Vagina (tissue), 2 donors: ENCODE results near the gene KRT17. TPM values are rescaled to one million over a fixed set of nuclear protein-coding genes. Genes with fewer than 3 reads are reported as not detected.
"Not testable (repeated sequence)": the region's sequence is repeated elsewhere in the genome, so short reads cannot be mapped to it uniquely, and the experiment has no call there.

Source experiments
- DNase-seq, 2 donors: peaks; one replicate each; pipeline ENCODE4 v3.0.0-alpha.2; 2017; ENCODE audit errors: extremely low spot score in 2 of 2
- H3K27ac ChIP-seq: fragments of 200-600 bp; sonication (generic); one replicate; pipeline ENCODE4 v1.5.1; 2019
- H3K27me3 ChIP-seq: fragments of 200-600 bp; sonication (generic); one replicate; pipeline ENCODE4 v1.5.1; 2019
- H3K36me3 ChIP-seq, 2 donors: fragments of 200-600 bp; sonication (generic); one replicate each; pipeline ENCODE4 v1.5.1; 2017 to 2019
- H3K4me1 ChIP-seq: fragments of 200-600 bp; sonication (generic); one replicate; pipeline ENCODE4 v1.5.1; 2019
- H3K4me3 ChIP-seq, 2 donors: fragments of 200-600 bp; sonication (generic); 1 replicate in 1 of 2; 2 replicates in 1 of 2; pipeline ENCODE4 v1.5.1; 2016 to 2019
- H3K9me3 ChIP-seq: fragments of 200-600 bp; sonication (generic); one replicate; pipeline ENCODE4 v1.5.1; 2019
- CTCF ChIP-seq, 3 experiments: fragments of 450-650 bp in 2 of 3; fragments of 200-600 bp in 1 of 3; sonication (generic) in 1 of 3; IDR thresholded peaks; one replicate each; pipeline ENCODE4 v1.5.1; 2017 to 2019; ENCODE audit warnings: antibody characterized with exemption in 3 of 3, mild to moderate bottlenecking in 2 of 3, moderate library complexity in 2 of 3
- POLR2A ChIP-seq, 2 donors: fragments of 450-650 bp; IDR thresholded peaks; one replicate each; pipeline ENCODE4 v1.6.1; 2017; ENCODE audit warnings: antibody characterized with exemption in 2 of 2, mild to moderate bottlenecking in 2 of 2, moderate library complexity in 2 of 2
- POLR2AphosphoS5 ChIP-seq, 2 donors: sonication (generic); formaldehyde crosslinking; IDR thresholded peaks; one replicate each; pipeline ENCODE4 v1.9.0; 2017; ENCODE audit warnings: antibody characterized with exemption in 2 of 2, mild to moderate bottlenecking in 2 of 2, low read depth in 1 of 2; ENCODE audit not compliant: insufficient read depth in 1 of 2
- intact Hi-C: fragments of 100-400 bp; cut with DNase I; formaldehyde crosslinking; loops from one replicate; pipeline ENCODE4 v1.15.1; 2023
- total RNA-seq: library from RNA; depleted of rRNA; stranded (reverse); fragments of >200 nt; gene quantifications from one replicate; pipeline ENCODE4 v1.2.3, GENCODE V29; 2016

Gene KRT17
- total RNA-seq, 1 donor from 2014 or later = 165 TPM

- Histone ChIP-seq H3K27me3 (no peaks in the 10 kb centered on the region), H3K27ac (peak overlapping the region; percentile 87), H3K4me3 (no peak overlapping the region), H3K36me3 (no peaks in the 10 kb centered on the region), H3K9me3 (no peaks in the 10 kb centered on the region), H3K4me1 (peaks cover 48% of the 10 kb centered on the region)
- TF ChIP-seq POLR2A (IDR thresholded peaks at IDR 0.05) (no peak), CTCF (IDR thresholded peaks at IDR 0.05) (no peak), POLR2AphosphoS5 (IDR thresholded peaks at IDR 0.05; ENCODE audit: insufficient read depth in 1 of 2, low read depth in 1 of 2) (no peak)
- no peak for DNase-seq
- intact Hi-C loops = loop anchor here (5.0 kb wide), 1 partner anchor 740 kb away; no protein-coding TSS in a partner anchor
Observed at GRCh38 chr17:41647038-41647813, 22.9 kb upstream of the KRT17 start.

GRCh38 chr17:41642252-41643156 is 18.1 kb upstream of the KRT17 start:
- peaks cover 14% of the 10 kb centered on the region for H3K4me1 ChIP-seq
- H3K27me3 ChIP-seq = no peaks in the 10 kb centered on the region
- DNase-seq = no peak
- H3K9me3 ChIP-seq = no peaks in the 10 kb centered on the region
- intact Hi-C loops = no loop called here
- TF ChIP-seq CTCF (IDR thresholded peaks at IDR 0.05) (no peak), POLR2AphosphoS5 (IDR thresholded peaks at IDR 0.05; ENCODE audit: insufficient read depth in 1 of 2, low read depth in 1 of 2) (peak in 1 of 2 donors; percentile 20), POLR2A (IDR thresholded peaks at IDR 0.05) (no peak)
- no peak overlapping the region for H3K27ac ChIP-seq
- no peak overlapping the region for H3K4me3 ChIP-seq
- H3K36me3 ChIP-seq = no peaks in the 10 kb centered on the region

GRCh38 chr17:41640596-41640995 is 16.2 kb upstream of the KRT17 start:
- H3K36me3 ChIP-seq, DNase-seq, H3K4me3 ChIP-seq, H3K9me3 ChIP-seq, intact Hi-C loops, H3K27ac ChIP-seq, H3K27me3 ChIP-seq, H3K4me1 ChIP-seq: not testable (repeated sequence)

DNA sequence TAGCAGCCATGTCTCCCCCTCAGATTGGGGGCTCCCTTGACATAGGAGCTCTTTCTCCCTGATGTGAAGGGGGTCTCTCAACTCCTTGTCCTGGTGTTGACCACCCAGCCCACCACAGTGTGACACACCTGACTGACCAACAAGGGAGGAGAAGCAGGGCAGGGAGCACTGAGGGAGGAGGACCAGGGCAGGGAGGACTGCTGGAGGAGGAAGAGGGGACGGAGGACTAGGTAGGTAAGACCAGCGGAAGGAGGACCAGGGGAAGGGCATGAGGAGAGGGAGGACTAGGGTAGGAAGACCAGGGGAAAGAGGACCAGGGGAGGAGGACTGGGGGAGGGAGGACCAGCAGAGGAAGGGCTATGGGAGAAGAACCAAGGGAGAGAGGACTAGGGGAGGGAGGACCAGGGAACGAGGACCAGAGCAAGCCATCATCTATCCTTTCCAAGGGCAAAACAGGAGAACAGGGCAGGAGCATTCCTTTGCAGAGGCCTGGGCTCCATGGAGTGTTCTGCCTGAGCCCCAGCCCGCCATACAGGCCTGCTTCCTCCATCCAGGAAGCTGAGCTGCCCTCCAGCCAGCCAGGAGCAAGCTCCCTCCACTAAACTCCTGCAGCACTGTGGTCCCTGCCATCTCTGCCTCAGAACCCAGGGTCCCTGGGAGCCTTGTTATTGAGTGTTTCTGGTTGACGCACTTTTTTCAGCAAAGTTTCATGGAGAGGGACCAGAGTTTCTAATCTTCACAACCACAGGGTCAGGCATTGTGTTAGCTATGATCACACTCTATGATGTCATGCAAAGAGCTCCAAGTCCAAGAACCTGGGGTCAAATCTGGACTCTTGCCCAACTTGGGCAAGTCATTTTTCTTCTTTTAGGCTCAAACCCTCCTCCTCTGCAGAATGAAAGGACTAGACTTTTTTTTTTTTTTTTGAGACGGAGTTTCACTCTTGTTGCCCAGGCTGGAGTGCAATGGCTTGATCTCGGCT is 15.4 kb upstream of the KRT17 start:
- Histone ChIP-seq H3K9me3 (no peaks in the 10 kb centered on the region), H3K27me3 (no peaks in the 10 kb centered on the region), H3K36me3 (no peaks in the 10 kb centered on the region), H3K4me1 (peaks cover 16% of the 10 kb centered on the region), H3K4me3 (no peak overlapping the region), H3K27ac (no peak overlapping the region)
- TF ChIP-seq POLR2A (IDR thresholded peaks at IDR 0.05) = no peak
- TF ChIP-seq CTCF (IDR thresholded peaks at IDR 0.05) = no peak
- TF ChIP-seq POLR2AphosphoS5 (IDR thresholded peaks at IDR 0.05; ENCODE audit: insufficient read depth in 1 of 2, low read depth in 1 of 2) = no peak
- intact Hi-C loops = no loop called here
- no peak for DNase-seq

- H3K36me3 ChIP-seq = no peaks in the 10 kb centered on the region
- TF ChIP-seq POLR2A (IDR thresholded peaks at IDR 0.05) (no peak), CTCF (IDR thresholded peaks at IDR 0.05) (no peak), POLR2AphosphoS5 (IDR thresholded peaks at IDR 0.05; ENCODE audit: insufficient read depth in 1 of 2, low read depth in 1 of 2) (no peak)
- DNase-seq = no peak
- no peak overlapping the region for H3K4me3 ChIP-seq
- intact Hi-C loops = no loop called here
- no peak overlapping the region for H3K27ac ChIP-seq
- H3K27me3 ChIP-seq = no peaks in the 10 kb centered on the region
- peaks cover 19% of the 10 kb centered on the region for H3K4me1 ChIP-seq
- H3K9me3 ChIP-seq = no peaks in the 10 kb centered on the region
Observed at GRCh38 chr17:41638941-41639340, 14.6 kb upstream of the KRT17 start.
